ENCODE measurements around the gene PIGT. TPM values are rescaled to one million over a fixed set of nuclear protein-coding genes. Genes with fewer than 3 reads are reported as not detected.
A peak's percentile ranks its signal among the peaks of the same experiment; 100 is the strongest.

The PIGT gene
- total and polyA plus RNA-seq, 2 of the 13 experiments (the other 11 are each of a cell fraction or from before 2014, with no cell fraction given): 65.9 to 74.1 TPM

GRCh38 chr20:45373353-45374100 lies 42.4 kb upstream of the PIGT start (continued):
- TF ChIP-seq THAP9 (CRISPR knock-in tag; IDR thresholded peaks at IDR 0.05; ENCODE audit: borderline replicate concordance) (0 out of 2 replicates have a peak, but pooled peaks have one; percentile 10), ZHX1 (CRISPR knock-in tag; IDR thresholded peaks at IDR 0.05; ENCODE audit: low read depth) (peak; percentile 74; the same call in 1 of the 2 replicates), NR1H2 (CRISPR knock-in tag; IDR thresholded peaks at IDR 0.05; ENCODE audit: borderline replicate concordance, low read depth) (no peak), ZNF317 (CRISPR knock-in tag; IDR thresholded peaks at IDR 0.05) (no peak), ETV5 (CRISPR knock-in tag; IDR thresholded peaks at IDR 0.05; ENCODE audit: borderline replicate concordance) (peak; percentile 30; the same call in 1 of the 2 replicates), POGZ (CRISPR knock-in tag; IDR thresholded peaks at IDR 0.05) (peak; percentile 45; the same call in 1 of the 2 replicates), SP2 (CRISPR knock-in tag; IDR thresholded peaks at IDR 0.05) (no peak), ZNF781 (CRISPR knock-in tag; IDR thresholded peaks at IDR 0.05; ENCODE audit: borderline replicate concordance, not compliant biosample characterization) (no peak), SNAI1 (CRISPR knock-in tag; IDR thresholded peaks at IDR 0.05; ENCODE audit: borderline replicate concordance) (no peak), HMG20A (CRISPR knock-in tag; IDR thresholded peaks at IDR 0.05; ENCODE audit: borderline replicate concordance) (no peak), GPN1 (CRISPR knock-in tag; IDR thresholded peaks at IDR 0.05; ENCODE audit: borderline replicate concordance) (no peak), NONO (IDR thresholded peaks at IDR 0.05) (no peak), NONO (CRISPR knock-in tag; conservative IDR thresholded peaks at IDR 0.05) (0 out of 2 replicates have a peak, but pooled peaks have one; percentile 54), MED1 (CRISPR knock-in tag; IDR thresholded peaks at IDR 0.05) (peak; percentile 58), ZNF142 (CRISPR knock-in tag; IDR thresholded peaks at IDR 0.05) (no peak; the same call in 1 of the 2 replicates), THAP11 (CRISPR knock-in tag; IDR thresholded peaks at IDR 0.05) (peak; percentile 48; the same call in 1 of the 2 replicates), ZNF326 (CRISPR knock-in tag; IDR thresholded peaks at IDR 0.05; ENCODE audit: borderline replicate concordance) (no peak)

Measured in HepG2 (cell line).